PC-3 (cell line): Measurements from ENCODE around the gene ARHGEF2. TPM values are rescaled to one million over a fixed set of nuclear protein-coding genes. Genes with fewer than 3 reads are reported as not detected.

Experiments used
- ATAC-seq: fragments of 200-7000 bp; cut with Tn5 transposase; 2 replicates; pipeline ENCODE4 v1.9.1; 2020; ENCODE audit warnings: mild to moderate bottlenecking, moderate library complexity
- BruUV-seq: library from RNA; stranded (reverse); fragments of 400-500 nt; replicated peaks from 2 replicates; lab custom pipeline; 2021; lab: Mats Ljungman, UMichigan
- CTCF ChIA-PET: fragments of 300-600 bp; sonication (Branson Sonifier 250); formaldehyde crosslinking; loops from one replicate; lab custom pipeline; 2022; ENCODE audit warnings: antibody characterized with exemption; lab: Charles Lee
- POLR2A ChIA-PET: fragments of 300-600 bp; sonication (Branson Sonifier 250); formaldehyde crosslinking; loops from one replicate; lab custom pipeline; 2022; ENCODE audit warnings: antibody characterized with exemption; ENCODE audit not compliant: unreplicated experiment; lab: Charles Lee
- DNase-seq: peaks from one replicate; pipeline ENCODE4 v3.0.0-alpha.2; 2015
- H2AFZ ChIP-seq: fragments of 300-600 bp; sonication (generic); 2 replicates; pipeline ENCODE4 v1.6.0; 2016; ENCODE audit warnings: antibody characterized with exemption, low read length
- H3F3A ChIP-seq: fragments of 300-600 bp; sonication (generic); one replicate; pipeline ENCODE4 v1.6.0; 2017; ENCODE audit warnings: antibody characterized with exemption, low read length, control low read depth, mild to moderate bottlenecking; ENCODE audit not compliant: unreplicated experiment
- H3K27ac ChIP-seq: fragments of 300-600 bp; sonication (generic); 2 replicates; pipeline ENCODE4 v1.5.1; 2016; ENCODE audit warnings: mild to moderate bottlenecking, low read length
- H3K27me3 ChIP-seq: fragments of 300-600 bp; sonication (generic); 2 replicates; pipeline ENCODE4 v1.6.1; 2016; ENCODE audit warnings: low read length, mixed read lengths
- H3K36me3 ChIP-seq: fragments of 300-600 bp; sonication (generic); 2 replicates; pipeline ENCODE4 v1.6.1; 2016; ENCODE audit warnings: low read depth, mixed run types, low read length, mixed read lengths
- H3K4me1 ChIP-seq: fragments of 300-600 bp; sonication (generic); 2 replicates; pipeline ENCODE4 v1.5.1; 2016; ENCODE audit warnings: low read length; ENCODE audit not compliant: insufficient read depth
- H3K4me2 ChIP-seq: fragments of 300-600 bp; sonication (generic); 2 replicates; pipeline ENCODE4 v1.6.0; 2016; ENCODE audit warnings: low read length
- H3K4me3 ChIP-seq: fragments of 300-600 bp; sonication (generic); 2 replicates; pipeline ENCODE4 v1.5.1; 2016; ENCODE audit warnings: mild to moderate bottlenecking, low read length, mixed read lengths
- H3K79me2 ChIP-seq: fragments of 300-600 bp; sonication (generic); 2 replicates; pipeline ENCODE4 v1.6.1; 2017; ENCODE audit warnings: low read length, mixed read lengths
- H3K9ac ChIP-seq: fragments of 300-600 bp; sonication (generic); 2 replicates; pipeline ENCODE4 v1.6.0; 2016; ENCODE audit warnings: mild to moderate bottlenecking, low read length
- H3K9me2 ChIP-seq: fragments of 300-600 bp; sonication (generic); replicated peaks from 2 replicates; pipeline ENCODE4 v1.6.1; 2016; ENCODE audit warnings: mixed run types, low read length, mixed read lengths
- H3K9me3 ChIP-seq: fragments of 300-600 bp; sonication (generic); 2 replicates; pipeline ENCODE4 v1.6.1; 2016; ENCODE audit warnings: low read length, mixed read lengths
- H4K20me1 ChIP-seq: fragments of 300-600 bp; sonication (generic); 2 replicates; pipeline ENCODE4 v1.6.1; 2016; ENCODE audit warnings: low read length, mixed read lengths
- CTCF ChIP-seq: fragments of 300-600 bp; sonication (generic); conservative IDR thresholded peaks from 2 replicates; pipeline ENCODE4 v1.5.1; 2017; ENCODE audit warnings: antibody characterized with exemption, low read depth, mild to moderate bottlenecking, low read length
- EZH2 ChIP-seq: fragments of 300-600 bp; sonication (generic); IDR thresholded peaks from one replicate; pipeline ENCODE4 v1.6.1; 2017; ENCODE audit warnings: antibody characterized with exemption, mild to moderate bottlenecking, low read length; ENCODE audit not compliant: unreplicated experiment
- EZH2phosphoT487 ChIP-seq: fragments of 300-600 bp; sonication (generic); IDR thresholded peaks from 2 replicates; pipeline ENCODE4 v1.6.1; 2018; ENCODE audit warnings: mild to moderate bottlenecking, antibody characterized with exemption, low read length, borderline replicate concordance
- intact Hi-C: fragments of 100-400 bp; cut with micrococcal nuclease; formaldehyde crosslinking; loops from 2 replicates; pipeline ENCODE4 v1.9.0; 2023
- total RNA-seq: library from RNA; depleted of rRNA; stranded (reverse); fragments of >200 nt; gene quantifications from 2 replicates; pipeline ENCODE4 v1.2.3, GENCODE V29; 2014

ARHGEF2 gene
- total RNA-seq, 1 experiment from 2014 or later = 65.9 TPM

GRCh38 chr1:155960081-155960745 lies 18.1 kb downstream of the ARHGEF2 start:
- intact Hi-C loops = no loop called here
- H3K9me2 ChIP-seq = no peaks in the 10 kb centered on the region
- H3K4me2 ChIP-seq = peak overlapping the region; percentile 4
- peaks cover 32% of the 10 kb centered on the region for H3K4me1 ChIP-seq
- no peaks in the 10 kb centered on the region for H3F3A ChIP-seq
- peaks cover 51% of the 10 kb centered on the region for H3K36me3 ChIP-seq
- no peaks in the 10 kb centered on the region for H3K27me3 ChIP-seq
- H3K9ac ChIP-seq = peak overlapping the region; percentile 79
- no peak overlapping the region for H2AFZ ChIP-seq
- POLR2A ChIA-PET = interaction anchor here (0.6 kb wide), 1 partner anchor 16 kb away, joined by 4 read pairs; no protein-coding TSS in a partner anchor
- no peaks in the 10 kb centered on the region for H3K9me3 ChIP-seq
- peak overlapping the region; percentile 93 for H3K27ac ChIP-seq
- ATAC-seq = no peak
- no peaks in the 10 kb centered on the region for H4K20me1 ChIP-seq
- no TSS peak for BruUV-seq
- no peak overlapping the region for H3K4me3 ChIP-seq
- peaks cover 17% of the 10 kb centered on the region for H3K79me2 ChIP-seq
- DNase-seq = peak; percentile 22
- CTCF ChIA-PET = no interaction called here
- TF ChIP-seq EZH2 (no peak), EZH2phosphoT487 (no peak), CTCF (no peak)

GRCh38 chr1:155957411-155957915 lies 20.9 kb downstream of the ARHGEF2 start:
- no peak overlapping the region for H3K9ac ChIP-seq
- intact Hi-C loops = no loop called here
- no TSS peak for BruUV-seq
- no peak overlapping the region for H3K4me2 ChIP-seq
- peaks cover 17% of the 10 kb centered on the region for H3K79me2 ChIP-seq
- no peak overlapping the region for H3K4me3 ChIP-seq
- H3K9me2 ChIP-seq = no peaks in the 10 kb centered on the region
- peaks cover 51% of the 10 kb centered on the region for H3K36me3 ChIP-seq
- no peaks in the 10 kb centered on the region for H3F3A ChIP-seq
- ChIA-PET CTCF (no interaction called here), POLR2A (no interaction called here)
- no peaks in the 10 kb centered on the region for H3K9me3 ChIP-seq
- H3K4me1 ChIP-seq = peaks cover 27% of the 10 kb centered on the region
- TF ChIP-seq EZH2phosphoT487 (no peak), EZH2 (no peak), CTCF (no peak)
- ATAC-seq = no peak
- H3K27me3 ChIP-seq = no peaks in the 10 kb centered on the region
- no peak overlapping the region for H3K27ac ChIP-seq
- DNase-seq = no peak
- H2AFZ ChIP-seq = no peak overlapping the region
- no peaks in the 10 kb centered on the region for H4K20me1 ChIP-seq

GRCh38 chr1:155954645-155955044 lies 23.7 kb downstream of the ARHGEF2 start:
- Histone ChIP-seq H3K9me3 (no peaks in the 10 kb centered on the region), H3K27ac (no peak overlapping the region), H3K4me2 (no peak overlapping the region), H4K20me1 (no peaks in the 10 kb centered on the region), H3K4me1 (0 out of 2 replicates have a peak, but pooled peaks cover under 1% of the 10 kb centered on the region), H2AFZ (no peak overlapping the region), H3K36me3 (peaks cover 49% of the 10 kb centered on the region), H3F3A (no peaks in the 10 kb centered on the region), H3K4me3 (no peak overlapping the region), H3K9me2 (no peaks in the 10 kb centered on the region), H3K79me2 (no peaks in the 10 kb centered on the region), H3K9ac (no peak overlapping the region), H3K27me3 (no peaks in the 10 kb centered on the region)
- no peak for ATAC-seq
- intact Hi-C loops = no loop called here
- no TSS peak for BruUV-seq
- TF ChIP-seq EZH2phosphoT487 (no peak), EZH2 (no peak), CTCF (no peak)
- ChIA-PET CTCF (interaction anchor here (0.6 kb wide), 1 partner anchor 45 kb away, joined by 3 read pairs; no protein-coding TSS in a partner anchor), POLR2A (no interaction called here)
- no peak for DNase-seq
